Neural cell (in vitro differentiated cells): Measurements from ENCODE around the gene HOXC11. TPM values are rescaled to one million over a fixed set of nuclear protein-coding genes. Genes with fewer than 3 reads are reported as not detected.

Source experiments
- H2AFZ ChIP-seq: fragments of 200-600, 300-800 bp; sonication (generic), shearing (Covaris generic); 2 replicates; pipeline ENCODE4 v1.6.0; 2014; ENCODE audit warnings: low read depth, mild to moderate bottlenecking, antibody characterized with exemption, low read length, moderate library complexity
- H3F3A ChIP-seq: fragments of 200-600 bp; shearing (Covaris generic); 2 replicates; pipeline ENCODE4 v1.6.1; 2016; ENCODE audit warnings: mild to moderate bottlenecking, moderate library complexity, mixed read lengths, antibody characterized with exemption, low read length; ENCODE audit not compliant: insufficient read depth, poor library complexity, severe bottlenecking
- H3K27ac ChIP-seq: fragments of 200-600, 300-800 bp; sonication (generic), shearing (Covaris generic); 2 replicates; pipeline ENCODE4 v1.5.1; 2014; ENCODE audit warnings: mild to moderate bottlenecking, low read length, moderate library complexity
- H3K27me3 ChIP-seq: fragments of 300-800, 200-600 bp; sonication (generic), shearing (Covaris generic); 2 replicates; pipeline ENCODE4 v1.6.0; 2014; ENCODE audit warnings: mild to moderate bottlenecking, low read depth, low read length, moderate library complexity; ENCODE audit not compliant: insufficient read depth
- H3K36me3 ChIP-seq: fragments of 300-800, 200-600 bp; sonication (generic), shearing (Covaris generic); 2 replicates; pipeline ENCODE4 v1.5.1; 2014; ENCODE audit warnings: mild to moderate bottlenecking, antibody characterized with exemption, low read length, moderate library complexity; ENCODE audit not compliant: insufficient read depth
- H3K4me2 ChIP-seq: fragments of 300-800, 200-600 bp; sonication (generic), shearing (Covaris generic); 2 replicates; pipeline ENCODE4 v1.6.0; 2014; ENCODE audit warnings: mild to moderate bottlenecking, low read length
- H3K4me3 ChIP-seq: fragments of 300-800, 200-600 bp; sonication (generic), shearing (Covaris generic); 2 replicates; pipeline ENCODE4 v1.5.1; 2014; ENCODE audit warnings: mild to moderate bottlenecking, low read length, moderate library complexity
- H3K79me2 ChIP-seq: fragments of 200-600 bp; shearing (Covaris generic); replicated peaks from 2 replicates; pipeline ENCODE4 v1.6.0; 2014; ENCODE audit warnings: mild to moderate bottlenecking, low read length, moderate library complexity; ENCODE audit not compliant: insufficient read depth
- H3K9ac ChIP-seq: fragments of 300-800, 200-600 bp; sonication (generic), shearing (Covaris generic); 2 replicates; pipeline ENCODE4 v1.6.1; 2016; ENCODE audit warnings: mild to moderate bottlenecking, low read length, mixed read lengths
- H3K9me2 ChIP-seq: fragments of 200-600 bp; shearing (Covaris generic); 2 replicates; pipeline ENCODE4 v1.6.1; 2016; ENCODE audit warnings: mild to moderate bottlenecking, low read length, mixed read lengths; ENCODE audit not compliant: insufficient read depth
- H3K9me3 ChIP-seq: fragments of 200-600, 300-800 bp; sonication (generic), shearing (Covaris generic); 2 replicates; pipeline ENCODE4 v1.6.1; 2016; ENCODE audit warnings: mild to moderate bottlenecking, mixed run types, low read length, moderate library complexity, mixed read lengths
- H4K20me1 ChIP-seq: fragments of 200-600 bp; shearing (Covaris generic); 2 replicates; pipeline ENCODE4 v1.6.1; 2016; ENCODE audit warnings: mild to moderate bottlenecking, mixed run types; ENCODE audit not compliant: insufficient read depth
- EP300 ChIP-seq: fragments of 450-650 bp; conservative IDR thresholded peaks from 2 replicates; pipeline ENCODE4 v1.6.1; 2014; ENCODE audit warnings: antibody characterized with exemption, mild to moderate bottlenecking, moderate library complexity; ENCODE audit not compliant: poor library complexity, severe bottlenecking
- EZH2 ChIP-seq: fragments of 200-600, 300-800 bp; shearing (Covaris generic), sonication (generic); IDR thresholded peaks from 2 replicates; pipeline ENCODE4 v1.6.1; 2014; ENCODE audit warnings: antibody characterized with exemption, low read length, borderline replicate concordance, mild to moderate bottlenecking; ENCODE audit not compliant: insufficient read depth, poor library complexity, severe bottlenecking
- MXI1 ChIP-seq: fragments of 450-650 bp; conservative IDR thresholded peaks from 2 replicates; pipeline ENCODE4 v1.6.1; 2014; ENCODE audit warnings: antibody characterized with exemption, mild to moderate bottlenecking; ENCODE audit not compliant: poor library complexity, severe bottlenecking
- RAD21 ChIP-seq: fragments of 450-650 bp; conservative IDR thresholded peaks from 2 replicates; pipeline ENCODE4 v1.6.1; 2014; ENCODE audit warnings: antibody characterized with exemption, mild to moderate bottlenecking, moderate library complexity
- REST ChIP-seq: IDR thresholded peaks from 2 replicates; pipeline ENCODE4 v1.6.1; 2012; ENCODE audit warnings: borderline replicate concordance
- polyA plus RNA-seq: library from polyadenylated mRNA; depleted of rRNA; stranded (reverse); fragments of >200 nt; gene quantifications from 2 replicates; pipeline ENCODE4 v1.2.3, GENCODE V29; 2014

The HOXC11 gene
- polyA plus RNA-seq, 1 donor from 2014 or later: not detected

GRCh38 chr12:53973236-53974042 is 513 bp downstream of the HOXC11 start:
- H2AFZ ChIP-seq: no peak overlapping the region

GRCh38 chr12:53974084-53975063 is 1.4 kb downstream of the HOXC11 start, which contains the start of gene HOTAIR:
TSS of gene HOTAIR (minus strand) at chr12:53974954.
- H4K20me1 ChIP-seq: no peaks in the 10 kb centered on the region
- H3K9me2 ChIP-seq: no peaks in the 10 kb centered on the region
- TF ChIP-seq EZH2: peak; percentile 44
- no peak for TF ChIP-seq RAD21
- no peaks in the 10 kb centered on the region for H3F3A ChIP-seq
- H3K4me2 ChIP-seq: no peak within 1 kb of the TSS
- no peaks in the 10 kb centered on the region for H3K79me2 ChIP-seq
- H3K9me3 ChIP-seq: no peaks in the 10 kb centered on the region
- no peak within 1 kb of the TSS for H3K27ac ChIP-seq
- peaks cover 99% of the 10 kb centered on the region for H3K27me3 ChIP-seq
- no peak within 1 kb of the TSS for H3K4me3 ChIP-seq
- H2AFZ ChIP-seq: no peak within 1 kb of the TSS
- H3K36me3 ChIP-seq: no peaks in the 10 kb centered on the region
- no peak within 1 kb of the TSS for H3K9ac ChIP-seq

More at GRCh38 chr12:53973236-53974042, 513 bp downstream of the HOXC11 start:
- H3K79me2 ChIP-seq: no peaks in the 10 kb centered on the region
- no peak overlapping the region for H3K27ac ChIP-seq
- H3K27me3 ChIP-seq: peaks cover 99% of the 10 kb centered on the region
- H3K9me2 ChIP-seq: no peaks in the 10 kb centered on the region
- H3K36me3 ChIP-seq: no peaks in the 10 kb centered on the region
- H3K4me2 ChIP-seq: no peak overlapping the region
- TF ChIP-seq REST: no peak
- TF ChIP-seq EZH2: peak; percentile 65
- no peak for TF ChIP-seq EP300
- no peaks in the 10 kb centered on the region for H4K20me1 ChIP-seq
- no peak overlapping the region for H3K4me3 ChIP-seq
- H3K9me3 ChIP-seq: no peaks in the 10 kb centered on the region
- no peak overlapping the region for H3K9ac ChIP-seq
- no peaks in the 10 kb centered on the region for H3F3A ChIP-seq

- Histone ChIP-seq H3K4me3 (no peak overlapping the region), H3K4me2 (no peak overlapping the region), H2AFZ (no peak overlapping the region)
Measured at GRCh38 chr12:53975064-53975471, 2.1 kb downstream of the HOXC11 start.

More at GRCh38 chr12:53975064-53975471, 2.1 kb downstream of the HOXC11 start:
- Histone ChIP-seq H3K9me2 (no peaks in the 10 kb centered on the region), H3K27ac (no peak overlapping the region), H3K9ac (no peak overlapping the region), H3K79me2 (no peaks in the 10 kb centered on the region), H3K9me3 (no peaks in the 10 kb centered on the region), H4K20me1 (no peaks in the 10 kb centered on the region), H3K36me3 (no peaks in the 10 kb centered on the region), H3F3A (no peaks in the 10 kb centered on the region), H3K27me3 (peaks cover 99% of the 10 kb centered on the region)
- TF ChIP-seq EZH2: peak; percentile 34
- TF ChIP-seq REST: no peak
- TF ChIP-seq EP300: no peak
- TF ChIP-seq MXI1: no peak
